H9 (cell line): ENCODE data around the gene CRHR1. TPM values are rescaled to one million over a fixed set of nuclear protein-coding genes. Genes with fewer than 3 reads are reported as not detected.

ENCODE experiments used
- DNase-seq: peaks from one replicate; pipeline ENCODE4 v3.0.0-alpha.2; 2017
- H2AFZ ChIP-seq: one replicate; pipeline ENCODE4 v1.6.1; 2013; ENCODE audit warnings: mild to moderate bottlenecking, low read length, control low read depth, moderate library complexity
- H2AK5ac ChIP-seq: 2 replicates; pipeline ENCODE4 v1.6.1; 2013; ENCODE audit warnings: low read length, control low read depth, mixed read lengths; ENCODE audit not compliant: insufficient read length
- H2BK120ac ChIP-seq: one replicate; pipeline ENCODE4 v1.6.1; 2013; ENCODE audit warnings: low read depth, mild to moderate bottlenecking, low read length, control low read depth, inconsistent platforms; ENCODE audit not compliant: poor library complexity, severe bottlenecking
- H2BK12ac ChIP-seq: 2 replicates; pipeline ENCODE4 v1.6.1; 2013; ENCODE audit warnings: low read length, control low read depth, mixed read lengths, low read depth; ENCODE audit not compliant: insufficient read length
- H2BK15ac ChIP-seq: 2 replicates; pipeline ENCODE4 v1.6.1; 2013; ENCODE audit warnings: low read depth, low read length, control low read depth
- H2BK20ac ChIP-seq: one replicate; pipeline ENCODE4 v1.6.1; 2013; ENCODE audit warnings: low read depth, mild to moderate bottlenecking, low read length, control low read depth, inconsistent platforms; ENCODE audit not compliant: poor library complexity, severe bottlenecking
- H2BK5ac ChIP-seq: 2 replicates; pipeline ENCODE4 v1.6.1; 2013; ENCODE audit warnings: low read length, control low read depth, mixed read lengths; ENCODE audit not compliant: insufficient read length
- H3K14ac ChIP-seq: 2 replicates; pipeline ENCODE4 v1.6.1; 2013; ENCODE audit warnings: low read length, control low read depth; ENCODE audit not compliant: insufficient read depth
- H3K18ac ChIP-seq: 2 replicates; pipeline ENCODE4 v1.6.1; 2013; ENCODE audit warnings: low read depth, mild to moderate bottlenecking, mixed read lengths, low read length, control low read depth; ENCODE audit not compliant: insufficient read length
- H3K23ac ChIP-seq: 2 replicates; pipeline ENCODE4 v1.6.1; 2013; ENCODE audit warnings: low read length, control low read depth, mixed read lengths, low read depth; ENCODE audit not compliant: insufficient read length
- H3K23me2 ChIP-seq: 2 replicates; pipeline ENCODE4 v1.6.1; 2013; ENCODE audit warnings: low read depth, mild to moderate bottlenecking, mixed read lengths, low read length, control low read depth; ENCODE audit not compliant: insufficient read length, poor library complexity, severe bottlenecking
- H3K27ac ChIP-seq: 2 replicates; pipeline ENCODE4 v1.5.1; 2013; ENCODE audit warnings: low read length, control low read depth, mixed read lengths, low read depth; ENCODE audit not compliant: insufficient read length
- H3K27me3 ChIP-seq: 2 replicates; pipeline ENCODE4 v1.6.1; 2013; ENCODE audit warnings: low read length, control low read depth, inconsistent platforms; ENCODE audit not compliant: insufficient read depth
- H3K4ac ChIP-seq: 2 replicates; pipeline ENCODE4 v1.6.1; 2013; ENCODE audit warnings: low read depth, mild to moderate bottlenecking, control low read depth, inconsistent platforms, low read length, moderate library complexity
- H3K4me1 ChIP-seq: 2 replicates; pipeline ENCODE4 v1.6.1; 2013; ENCODE audit warnings: low read length, control low read depth, inconsistent platforms; ENCODE audit not compliant: insufficient read depth
- H3K4me2 ChIP-seq: 2 replicates; pipeline ENCODE4 v1.6.1; 2013; ENCODE audit warnings: low read length, control low read depth, mixed read lengths; ENCODE audit not compliant: insufficient read length, insufficient read depth
- H3K56ac ChIP-seq: 2 replicates; pipeline ENCODE4 v1.6.1; 2013; ENCODE audit warnings: low read depth, mild to moderate bottlenecking, mixed read lengths, low read length, control low read depth; ENCODE audit not compliant: insufficient read length
- H3K79me1 ChIP-seq: 2 replicates; pipeline ENCODE4 v1.6.1; 2013; ENCODE audit warnings: low read depth, mild to moderate bottlenecking, moderate library complexity, low read length, control low read depth, inconsistent platforms; ENCODE audit not compliant: insufficient read depth, poor library complexity, severe bottlenecking
- H3K79me2 ChIP-seq: 2 replicates; pipeline ENCODE4 v1.6.1; 2013; ENCODE audit warnings: low read length, control low read depth, inconsistent platforms; ENCODE audit not compliant: insufficient read depth
- H3K9ac ChIP-seq: 2 replicates; pipeline ENCODE4 v1.6.1; 2013; ENCODE audit warnings: low read length, control low read depth, mixed read lengths; ENCODE audit not compliant: insufficient read length; ENCODE audit errors: extremely low read depth
- H3K9me3 ChIP-seq: one replicate; pipeline ENCODE4 v1.6.1; 2013; ENCODE audit warnings: low read depth, low read length, inconsistent platforms; ENCODE audit not compliant: control insufficient read depth
- H3T11ph ChIP-seq: one replicate; pipeline ENCODE4 v1.6.1; 2013; ENCODE audit warnings: mild to moderate bottlenecking, low read length, control low read depth, inconsistent platforms
- H4K20me1 ChIP-seq: one replicate; pipeline ENCODE4 v1.6.1; 2013; ENCODE audit not compliant: control insufficient read depth, insufficient read length, insufficient read depth
- H4K5ac ChIP-seq: 2 replicates; pipeline ENCODE4 v1.6.1; 2013; ENCODE audit warnings: low read depth, mild to moderate bottlenecking, mixed read lengths, low read length, control low read depth; ENCODE audit not compliant: insufficient read length
- H4K8ac ChIP-seq: replicated peaks from 2 replicates; pipeline ENCODE4 v1.6.1; 2013; ENCODE audit warnings: low read length, control low read depth, mixed read lengths, low read depth; ENCODE audit not compliant: insufficient read length
- H4K91ac ChIP-seq: 2 replicates; pipeline ENCODE4 v1.6.1; 2013; ENCODE audit warnings: low read depth, mild to moderate bottlenecking, moderate library complexity, mixed read lengths, low read length, control low read depth; ENCODE audit not compliant: insufficient read length
- H3K27ac Mint-ChIP-seq, 3 experiments: 2 replicates in 2 of 3; 3 replicates in 1 of 3; pipeline ENCODE4 v1.8.0; 2020 to 2021; ENCODE audit warnings: mixed read lengths in 3 of 3, mild to moderate bottlenecking in 1 of 3, moderate library complexity in 1 of 3
- H3K27me3 Mint-ChIP-seq: 2 replicates; pipeline ENCODE4 v1.8.0; 2021; ENCODE audit warnings: low read depth, mild to moderate bottlenecking, moderate library complexity, mixed read lengths
- H3K36me3 Mint-ChIP-seq, 3 experiments: 2 replicates in 2 of 3; 3 replicates in 1 of 3; pipeline ENCODE4 v1.8.0; 2020 to 2021; ENCODE audit warnings: low read depth in 3 of 3, mixed read lengths in 3 of 3; ENCODE audit not compliant: insufficient read depth in 1 of 3
- H3K4me1 Mint-ChIP-seq, 2 experiments: 2 replicates each; pipeline ENCODE4 v1.8.0; 2020; ENCODE audit warnings: mixed read lengths in 2 of 2
- H3K4me3 Mint-ChIP-seq, 2 experiments: 2 replicates in 1 of 2; 3 replicates in 1 of 2; pipeline ENCODE4 v1.8.0; 2020 to 2021; ENCODE audit warnings: mild to moderate bottlenecking in 2 of 2, mixed read lengths in 2 of 2, moderate library complexity in 1 of 2
- H3K9me3 Mint-ChIP-seq, 2 experiments: 2 replicates in 1 of 2; 3 replicates in 1 of 2; pipeline ENCODE4 v1.8.0; 2020; ENCODE audit warnings: mild to moderate bottlenecking in 2 of 2, mixed read lengths in 2 of 2, moderate library complexity in 1 of 2
- CTCF ChIP-seq: fragments of 200-600 bp; sonication (generic); conservative IDR thresholded peaks from 3 replicates; pipeline ENCODE4 v1.8.0; 2021; ENCODE audit warnings: antibody characterized with exemption, mild to moderate bottlenecking
- WGBS: extraction: QIAGEN DNeasy Blood & Tissue Kit; methylation state at CpG from one replicate; pipeline ENCODE4 v1.1.7; 2013; ENCODE audit warnings: missing lambda C conversion rate, low lambda C conversion rate, mixed read lengths; ENCODE audit not compliant: insufficient read length; ENCODE audit errors: extremely low coverage; 5-methylcytosine and 5-hydroxymethylcytosine counted together
- total RNA-seq: library from RNA; stranded (reverse); gene quantifications from 2 replicates; pipeline ENCODE4 v1.2.1, GENCODE V29; 2021

CRHR1 gene
- total RNA-seq, 1 experiment from 2014 or later = 0.52 TPM

GRCh38 chr17:45785480-45786193 lies 1.5 kb downstream of the CRHR1 start:
- Histone ChIP-seq H4K8ac (no peak overlapping the region), H2BK5ac (no peak overlapping the region), H4K91ac (no peak overlapping the region), H4K5ac (no peak overlapping the region), H2BK15ac (no peak overlapping the region), H3K9ac (no peak overlapping the region), H3K4me1 (peaks cover 2% of the 10 kb centered on the region; the same call in 1 of the 2 replicates), H4K20me1 (no peaks in the 10 kb centered on the region), H3K23me2 (peaks cover 20% of the 10 kb centered on the region), H2BK120ac (no peak overlapping the region), H3K4me2 (peak overlapping the region; percentile 83), H3K4ac (no peak overlapping the region), H3K27me3 (peaks cover 22% of the 10 kb centered on the region), H3K18ac (no peak overlapping the region), H3K14ac (no peak overlapping the region), H2AK5ac (no peak overlapping the region), H3T11ph (no peak overlapping the region), H2BK12ac (no peak overlapping the region), H3K56ac (no peak overlapping the region), H3K27ac (no peak overlapping the region), H3K79me2 (no peaks in the 10 kb centered on the region), H2BK20ac (no peak overlapping the region), H2AFZ (no peak overlapping the region), H3K9me3 (no peaks in the 10 kb centered on the region), H3K23ac (no peak overlapping the region), H3K79me1 (no peaks in the 10 kb centered on the region)
- Mint-ChIP-seq H3K27me3 (peaks cover 95% of the 10 kb centered on the region), H3K9me3 (no peaks in the 10 kb centered on the region), H3K4me3 (peak overlapping the region; percentile 14 to 72), H3K27ac (no peak overlapping the region), H3K36me3 (no peaks in the 10 kb centered on the region; a peak in 1 of 7 replicates), H3K4me1 (peaks cover 22 to 43% of the 10 kb centered on the region in 2 experiments)
- TF ChIP-seq CTCF = no peak
- no CpG with 5 or more reads among the region's 28 CpGs for WGBS
- DNase-seq = no peak
